GM21447 (cell line): ENCODE measurements around the gene MMP2.

Experiments used
- ATAC-seq: cut with Tn5 transposase; IDR thresholded peaks from one replicate; pipeline ENCODE4 v1.9.1; 2021; ENCODE audit not compliant: unreplicated experiment

The MMP2 gene

DNA sequence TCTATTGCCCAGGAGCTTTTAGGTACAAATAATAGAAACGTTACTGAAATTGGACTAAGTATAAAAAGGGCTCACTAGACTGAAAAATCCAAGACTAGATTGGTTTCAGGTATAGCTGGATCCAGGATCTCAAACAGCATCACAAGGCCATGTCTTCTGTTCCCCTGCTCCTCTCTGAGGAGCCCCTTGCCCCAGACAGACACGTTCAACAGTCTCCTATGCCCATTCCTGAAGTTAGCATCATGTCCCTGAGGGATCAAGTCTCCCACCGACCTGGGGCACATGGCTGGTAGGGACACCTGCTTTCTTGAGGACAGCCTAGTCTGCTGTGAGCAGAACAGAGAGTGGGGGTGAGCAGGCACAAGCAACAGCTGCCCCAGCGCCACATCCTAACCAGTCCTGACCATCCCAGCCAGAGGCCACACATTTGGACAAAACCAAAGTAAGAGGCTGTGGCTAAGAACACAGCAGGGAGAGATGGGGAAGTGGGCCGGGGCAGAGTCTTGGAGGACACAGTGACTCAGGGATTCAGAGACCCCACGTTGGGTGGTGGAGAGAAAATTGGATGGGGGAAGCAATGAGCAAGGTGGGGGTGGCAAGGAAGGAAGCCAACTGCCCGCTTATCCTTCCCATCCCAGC is 10.5 kb upstream of the MMP2 start:
- ATAC-seq = no peak

GRCh38 chr16:55469821-55470532 is 9.0 kb upstream of the MMP2 start:
- no peak for ATAC-seq

GRCh38 chr16:55470533-55471371 is 8.2 kb upstream of the MMP2 start:
- no peak for ATAC-seq

- ATAC-seq = no peak
Observed at GRCh38 chr16:55471448-55472097, 7.4 kb upstream of the MMP2 start.

DNA sequence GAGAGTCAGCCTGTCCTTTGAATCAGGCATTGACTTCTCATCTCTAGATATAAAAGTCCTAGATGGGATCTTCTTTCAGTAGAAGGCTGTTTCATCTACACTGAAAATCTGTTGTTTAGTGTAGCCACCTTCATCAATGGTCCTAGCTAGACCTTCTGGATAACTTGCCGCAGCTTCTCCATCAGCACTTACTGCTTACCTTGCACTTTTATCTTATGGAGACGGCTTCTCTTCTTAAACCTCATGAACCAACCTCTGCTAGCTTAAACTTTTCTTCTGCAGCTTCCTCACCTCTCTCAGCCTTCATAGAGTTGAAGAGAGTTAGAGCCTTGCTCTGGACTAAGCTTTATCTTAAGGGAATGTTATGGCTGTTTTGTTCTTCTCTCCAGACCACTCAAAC is 5.4 kb upstream of the MMP2 start:
- no peak for ATAC-seq

DNA sequence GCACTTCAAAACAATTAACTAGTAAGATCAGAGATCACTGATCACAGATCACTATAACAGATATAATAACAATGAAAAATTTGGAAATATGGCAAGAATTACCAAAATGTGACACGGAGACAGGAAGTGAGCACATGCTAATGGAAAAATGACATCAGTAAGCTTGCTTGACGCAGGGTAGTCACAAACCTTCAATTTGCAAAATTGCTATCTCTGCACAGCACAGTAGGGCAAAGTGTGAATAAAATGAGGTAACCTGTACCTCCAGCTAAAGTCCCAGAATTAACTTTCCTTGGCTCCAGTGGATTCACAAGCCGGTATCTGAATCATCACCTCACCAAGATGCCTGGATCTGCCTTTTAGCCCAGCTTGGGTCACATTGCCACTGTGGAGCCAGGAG is 4.2 kb upstream of the MMP2 start:
- ATAC-seq = no peak

DNA sequence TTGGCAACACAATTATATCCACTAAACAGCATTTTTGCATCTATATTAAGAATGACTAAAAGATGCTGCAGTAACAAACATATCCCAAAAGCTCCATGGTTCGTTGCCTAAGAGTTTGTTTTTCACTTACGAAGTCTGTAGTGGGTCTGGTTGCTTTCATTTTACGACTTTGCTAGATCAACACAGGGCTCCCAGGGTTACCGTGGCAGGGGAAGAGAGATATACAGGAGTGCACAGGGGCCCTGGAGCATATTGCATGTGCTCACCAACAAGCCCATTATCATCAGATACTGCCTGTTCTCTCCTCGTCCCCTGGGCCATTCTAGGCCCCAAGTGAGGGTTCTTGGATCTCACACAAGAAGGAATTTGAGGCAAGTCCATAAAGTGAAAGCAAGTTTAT is 3.1 kb upstream of the MMP2 start:
- ATAC-seq = no peak

- ATAC-seq = no peak
Observed at GRCh38 chr16:55476625-55477533, 2.1 kb upstream of the MMP2 start.

- ATAC-seq = no peak
Observed at GRCh38 chr16:55477736-55478135, 1.3 kb upstream of the MMP2 start.

GRCh38 chr16:55479430-55480140 is 587 bp downstream of the MMP2 start:
- ATAC-seq = no peak

DNA sequence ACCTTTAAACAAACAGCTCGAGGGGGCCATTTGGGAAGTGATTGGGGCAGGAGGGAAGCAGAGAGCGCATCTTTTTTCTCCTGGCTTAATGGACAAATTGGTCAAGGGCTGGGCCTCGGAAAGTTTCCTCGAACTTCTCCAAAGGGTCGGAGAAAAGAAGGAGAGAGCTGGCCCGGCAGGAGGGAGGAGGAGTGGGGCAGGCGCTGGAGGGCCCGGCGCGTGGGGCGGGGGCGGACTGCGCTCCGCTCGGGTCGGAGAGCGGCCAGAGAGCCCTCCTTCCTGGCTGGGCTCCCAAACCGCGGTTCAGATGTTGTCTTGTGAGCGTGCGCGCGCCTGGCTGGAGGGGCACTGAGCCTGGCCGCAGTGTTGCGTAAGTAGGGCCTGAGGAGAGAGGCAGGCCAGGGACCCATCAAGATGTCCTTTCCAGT is 1.2 kb downstream of the MMP2 start:
- no peak for ATAC-seq

GRCh38 chr16:55481023-55481422 is 2.0 kb downstream of the MMP2 start:
- no peak for ATAC-seq

DNA sequence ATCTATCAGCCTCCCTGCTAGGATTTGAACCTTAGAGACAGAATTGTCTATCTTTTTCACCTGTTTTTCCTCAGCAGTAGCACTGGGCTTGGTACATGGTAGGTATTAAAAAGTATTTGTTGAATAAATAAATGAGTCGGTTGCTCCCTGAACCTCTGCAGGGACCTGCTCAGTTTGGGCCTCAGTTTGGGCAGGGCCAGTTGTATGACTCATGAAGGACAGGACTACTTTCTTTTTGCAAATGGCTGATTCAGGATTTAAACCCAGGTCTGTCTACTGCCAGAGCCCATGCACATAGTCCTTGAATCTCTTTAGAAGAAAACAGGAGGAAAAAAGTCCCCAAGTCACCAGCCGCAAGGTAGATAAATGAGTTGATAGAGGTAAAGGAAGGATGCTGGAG is 3.1 kb downstream of the MMP2 start:
- no peak for ATAC-seq

GRCh38 chr16:55487048-55487803 is 8.2 kb downstream of the MMP2 start:
- ATAC-seq = no peak

- no peak for ATAC-seq
Observed at GRCh38 chr16:55488306-55488705, 9.3 kb downstream of the MMP2 start.

- no peak for ATAC-seq
Observed at GRCh38 chr16:55489119-55489955, 10.3 kb downstream of the MMP2 start.

DNA sequence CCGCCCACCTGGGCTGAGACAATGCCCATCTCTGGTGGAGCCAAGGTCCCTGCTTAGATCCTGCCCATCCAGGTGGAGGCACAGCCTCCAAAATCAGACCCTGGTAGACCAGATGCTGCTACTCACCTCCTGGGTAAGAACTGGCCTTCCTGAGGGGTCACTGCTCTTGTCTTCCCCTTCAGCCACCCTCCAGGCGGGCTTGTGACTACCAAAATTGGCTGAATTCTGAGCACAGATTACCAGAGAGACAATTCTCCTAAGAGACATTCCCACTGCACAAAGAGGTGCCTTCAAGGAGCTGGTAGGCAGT is 10.9 kb downstream of the MMP2 start:
- no peak for ATAC-seq

DNA sequence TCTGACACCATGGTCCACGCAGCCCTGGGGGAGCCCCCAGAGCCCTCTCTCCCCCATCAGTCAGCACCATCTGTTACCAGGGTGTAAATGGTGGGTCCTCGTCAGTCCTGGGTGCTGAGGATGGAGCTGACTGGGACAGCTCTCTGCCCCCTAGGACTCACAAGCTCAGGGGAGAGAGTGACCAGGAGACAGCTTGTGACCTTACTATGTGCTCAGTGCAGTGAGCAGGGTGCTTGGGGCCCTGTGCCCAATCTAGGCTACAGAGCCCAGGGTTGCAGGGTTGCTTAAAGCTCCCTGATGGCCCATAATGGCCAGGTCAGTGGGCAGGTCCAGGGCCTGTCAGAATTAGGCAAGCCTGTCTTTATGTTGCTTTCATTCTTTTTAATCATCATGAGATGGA is 11.3 kb downstream of the MMP2 start:
- no peak for ATAC-seq
